Right lobe of liver (tissue), 6 donors: Measurements from ENCODE around the gene CEP112. TPM values are rescaled to one million over a fixed set of nuclear protein-coding genes. Genes with fewer than 3 reads are reported as not detected.

Experiments used
- ATAC-seq, 4 donors: fragments of 200-7000 bp; cut with Tn5 transposase; one replicate each; pipeline ENCODE4 v1.9.1; 2020; ENCODE audit warnings: mild to moderate bottlenecking in 4 of 4, moderate library complexity in 4 of 4
- DNase-seq, 3 donors: peaks; one replicate each; pipeline ENCODE4 v3.0.0-alpha.2; 2020
- H3K27ac ChIP-seq, 3 donors: fragments of 200-600 bp; one replicate each; pipeline ENCODE4 v1.8.0; 2022
- H3K27me3 ChIP-seq, 2 donors: fragments of 200-600 bp; one replicate each; pipeline ENCODE4 v1.8.0; 2022
- H3K36me3 ChIP-seq, 4 donors: fragments of 200-600 bp; sonication (generic) in 1 of 4; one replicate each; pipeline versions ENCODE4 v1.5.1 to v1.8.0; 2017 to 2022; ENCODE audit warnings: control low read depth in 1 of 4
- H3K4me1 ChIP-seq, 4 donors: fragments of 200-600 bp; sonication (generic) in 1 of 4; one replicate each; pipeline versions ENCODE4 v1.5.1 to v1.8.0; 2017 to 2022; ENCODE audit warnings: control low read depth in 1 of 4
- H3K4me3 ChIP-seq, 3 donors: fragments of 200-600 bp; one replicate each; pipeline ENCODE4 v1.8.0; 2022
- H3K9me3 ChIP-seq, 4 donors: fragments of 200-600 bp; sonication (generic) in 1 of 4; one replicate each; pipeline versions ENCODE4 v1.5.1 to v1.8.0; 2017 to 2022; ENCODE audit warnings: control low read depth in 1 of 4
- CTCF ChIP-seq, 4 donors: fragments of 200-600 bp in 3 of 4; fragments of 450-650 bp in 1 of 4; IDR thresholded peaks; one replicate each; pipeline versions ENCODE4 v1.5.1 to v1.8.0; 2016 to 2022; ENCODE audit warnings: antibody characterized with exemption in 4 of 4, mild to moderate bottlenecking in 2 of 4
- POLR2A ChIP-seq: fragments of 450-650 bp; IDR thresholded peaks from one replicate; pipeline ENCODE4 v1.6.1; 2017; ENCODE audit warnings: antibody characterized with exemption, mild to moderate bottlenecking
- WGBS: methylation state at CpG from one replicate; pipeline ENCODE4 v1.1.6; 2018; ENCODE audit warnings: low coverage, low lambda C conversion rate; ENCODE audit not compliant: insufficient coverage; ENCODE audit errors: missing lambda C conversion rate; 5-methylcytosine and 5-hydroxymethylcytosine counted together
- intact Hi-C, 2 donors: fragments of 100-400 bp; cut with DNase I; formaldehyde crosslinking; loops; one replicate each; pipeline versions ENCODE4 v1.11.2 to v1.14.1; 2022
- total RNA-seq, 6 experiments: library from RNA; depleted of rRNA in 2 of 6; stranded (reverse); fragments of >200 nt in 2 of 6; fragmentation: NEBNext Ultra II Directional in 3 of 6; extraction: Animal tissue kit (Norgen Biotek cat#: 25700) in 3 of 6; gene quantifications; one replicate each; pipeline versions ENCODE4 v1.1.0 to v1.2.4, GENCODE V29; 2016 to 2023
- donor health status: DM: no; HTN: yes; CAD: no.
- donor health status: DM: no; HTN: no; CAD: no.
- donor health status: DM: no; HTN: no; CAD: no.
- donor health status: DM: no; HTN: yes; CAD: no.
- donor health status: DM: no; HTN: yes; CAD: no.

Gene CEP112
- total RNA-seq, 6 experiments from 2014 or later = 2.2 to 4.6 (median 3.9) TPM

DNA sequence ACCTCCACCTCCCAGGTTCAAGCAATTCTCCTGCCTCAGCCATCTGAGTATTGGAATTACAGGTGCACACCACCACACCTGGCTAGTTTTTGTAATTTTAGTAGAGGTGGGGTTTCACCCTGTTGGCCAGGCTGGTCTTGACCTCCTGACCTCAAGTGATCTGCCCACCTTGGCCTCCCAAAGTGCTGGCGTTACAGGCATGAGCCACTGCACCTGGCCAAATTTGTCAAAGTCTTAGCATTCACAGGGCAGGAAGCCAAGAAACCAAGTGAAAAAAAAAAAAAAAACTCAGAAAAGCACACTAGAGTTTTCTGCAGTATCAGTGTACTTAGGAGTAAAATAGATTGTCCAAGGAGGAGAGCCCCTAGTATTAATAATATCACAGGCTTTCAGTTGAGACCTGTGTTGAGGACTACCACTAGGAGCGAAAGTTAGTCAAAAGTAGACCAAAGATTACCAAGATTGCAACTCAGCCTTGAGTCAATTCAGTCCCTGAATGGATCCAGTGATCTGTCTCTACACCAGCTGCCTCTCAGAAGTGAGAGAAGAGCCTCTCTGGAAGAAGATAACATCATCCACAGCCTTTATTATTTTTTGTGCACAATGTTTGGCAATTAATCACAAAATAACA lies 159.7 kb downstream of the CEP112 start:
- ATAC-seq (no peak), DNase-seq (no peak)
- 69% methylated on average over 2 of the region's 2 CpGs for WGBS
- no peaks in the 10 kb centered on the region for H3K9me3 ChIP-seq
- H3K27ac ChIP-seq = no peak overlapping the region
- TF ChIP-seq CTCF (IDR thresholded peaks at IDR 0.05) = no peak
- TF ChIP-seq POLR2A = no peak
- intact Hi-C loops = no loop called here
- H3K4me1 ChIP-seq = no peaks in the 10 kb centered on the region
- no peaks in the 10 kb centered on the region for H3K36me3 ChIP-seq
- no peaks in the 10 kb centered on the region for H3K27me3 ChIP-seq
- no peak overlapping the region for H3K4me3 ChIP-seq

DNA sequence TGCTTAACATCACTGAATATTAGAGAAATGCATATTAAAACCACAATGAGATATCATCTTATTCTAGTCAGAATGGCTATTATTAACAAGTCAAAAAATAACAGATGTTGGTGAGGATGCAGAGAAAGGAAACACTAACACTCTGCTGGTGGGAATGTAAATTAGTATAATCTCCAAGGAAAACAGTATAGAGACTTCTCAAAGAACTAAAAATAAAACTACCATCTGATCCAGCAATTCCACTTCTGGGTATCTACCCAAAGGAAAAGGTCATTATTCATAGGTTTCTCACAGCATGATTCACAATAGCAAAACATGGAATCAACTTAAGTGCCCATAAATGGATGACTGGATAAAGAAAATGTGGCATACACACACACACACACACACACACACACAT lies 166.4 kb downstream of the CEP112 start:
- Histone ChIP-seq H3K27ac (no peak overlapping the region), H3K36me3 (no peaks in the 10 kb centered on the region), H3K9me3 (peaks cover 0 to 5% (median 0%) of the 10 kb centered on the region in 4 donors), H3K27me3 (no peaks in the 10 kb centered on the region), H3K4me3 (no peak overlapping the region), H3K4me1 (no peaks in the 10 kb centered on the region)
- DNase-seq = no peak
- TF ChIP-seq CTCF (IDR thresholded peaks at IDR 0.05) = no peak
- TF ChIP-seq POLR2A = no peak
- ATAC-seq = no peak
- intact Hi-C loops = no loop called here

GRCh38 chr17:66021757-66022156 lies 170.2 kb downstream of the CEP112 start:
- DNase-seq = no peak
- 50% methylated on average over 2 of the region's 3 CpGs for WGBS
- H3K4me3 ChIP-seq = no peak overlapping the region
- H3K9me3 ChIP-seq = peaks cover 0 to 5% (median 0%) of the 10 kb centered on the region in 4 donors
- no peak overlapping the region for H3K27ac ChIP-seq
- H3K4me1 ChIP-seq = no peaks in the 10 kb centered on the region
- ATAC-seq = no peak
- TF ChIP-seq CTCF (IDR thresholded peaks at IDR 0.05) = no peak
- no peak for TF ChIP-seq POLR2A
- H3K27me3 ChIP-seq = no peaks in the 10 kb centered on the region
- intact Hi-C loops = no loop called here
- H3K36me3 ChIP-seq = no peaks in the 10 kb centered on the region

GRCh38 chr17:66018786-66019185 lies 173.1 kb downstream of the CEP112 start:
- WGBS = 35% methylated on average over 2 of the region's 2 CpGs
- DNase-seq (no peak), ATAC-seq (no peak)
- no peak overlapping the region for H3K4me3 ChIP-seq
- no peaks in the 10 kb centered on the region for H3K4me1 ChIP-seq
- H3K9me3 ChIP-seq = peaks cover 0 to 2% (median 0%) of the 10 kb centered on the region in 4 donors
- no peaks in the 10 kb centered on the region for H3K27me3 ChIP-seq
- TF ChIP-seq POLR2A (no peak), CTCF (IDR thresholded peaks at IDR 0.05) (no peak)
- no peaks in the 10 kb centered on the region for H3K36me3 ChIP-seq
- H3K27ac ChIP-seq = no peak overlapping the region
- intact Hi-C loops = no loop called here

- Histone ChIP-seq H3K4me1 (no peaks in the 10 kb centered on the region), H3K4me3 (no peak overlapping the region), H3K27me3 (no peaks in the 10 kb centered on the region), H3K27ac (no peak overlapping the region), H3K9me3 (no peaks in the 10 kb centered on the region), H3K36me3 (no peaks in the 10 kb centered on the region)
- WGBS = 64% methylated on average over 3 of the region's 3 CpGs
- TF ChIP-seq POLR2A (no peak), CTCF (IDR thresholded peaks at IDR 0.05) (no peak)
- intact Hi-C loops = no loop called here
- DNase-seq = no peak
- ATAC-seq = no peak
Measured at GRCh38 chr17:66016231-66016630, 175.7 kb downstream of the CEP112 start.
